ENCODE measurements around the gene SOX11. TPM values are rescaled to one million over a fixed set of nuclear protein-coding genes. Genes with fewer than 3 reads are reported as not detected.
"Not testable (repeated sequence)": the region's sequence is repeated elsewhere in the genome, so short reads cannot be mapped to it uniquely, and the experiment has no call there.

SOX11 gene
- total and polyA plus RNA-seq, 5 donors from 2014 or later = not detected

- Histone ChIP-seq H3K27me3 (ENCODE audit: control insufficient read depth, insufficient read depth, low read length) (no peaks in the 10 kb centered on the region), H3K4me3 (ENCODE audit: low read depth, low read length) (no peak overlapping the region), H3K27ac (ENCODE audit: insufficient read depth, low read length, poor library complexity, severe bottlenecking) (no peak overlapping the region), H3K9me3 (ENCODE audit: control insufficient read depth in 2 of 2, low read length in 2 of 2) (no peaks in the 10 kb centered on the region), H3K36me3 (ENCODE audit: control insufficient read depth, insufficient read depth, low read length) (no peaks in the 10 kb centered on the region), H3K4me1 (ENCODE audit: control insufficient read depth, insufficient read depth, low read length, poor library complexity, severe bottlenecking) (no peaks in the 10 kb centered on the region)
- no peak for ATAC-seq (ENCODE audit: low read depth in 2 of 2)
- no peaks in the 10 kb centered on the region for H3K36me3 Mint-ChIP-seq
- H3K4me1 Mint-ChIP-seq = no peaks in the 10 kb centered on the region
- no peaks in the 10 kb centered on the region for H3K27me3 Mint-ChIP-seq
- H3K4me3 Mint-ChIP-seq = no peak overlapping the region
- H3K9me3 Mint-ChIP-seq = peaks cover 0 to 9% (median 0%) of the 10 kb centered on the region in 7 donors
- H3K27ac Mint-ChIP-seq = no peak overlapping the region
- DNase-seq = no peak
Observed at GRCh38 chr2:5666798-5667197, 25.4 kb upstream of the SOX11 start.

- not testable (repeated sequence) for H3K27ac Mint-ChIP-seq; ATAC-seq (ENCODE audit: low read depth in 2 of 2); H3K36me3 ChIP-seq (ENCODE audit: control insufficient read depth, insufficient read depth, low read length); H3K27ac ChIP-seq (ENCODE audit: insufficient read depth, low read length, poor library complexity, severe bottlenecking); H3K4me3 ChIP-seq (ENCODE audit: low read depth, low read length); H3K27me3 Mint-ChIP-seq; H3K27me3 ChIP-seq (ENCODE audit: control insufficient read depth, insufficient read depth, low read length); H3K4me1 Mint-ChIP-seq; H3K4me1 ChIP-seq (ENCODE audit: control insufficient read depth, insufficient read depth, low read length, poor library complexity, severe bottlenecking); H3K9me3 ChIP-seq (ENCODE audit: control insufficient read depth in 2 of 2, low read length in 2 of 2); H3K36me3 Mint-ChIP-seq; DNase-seq; H3K4me3 Mint-ChIP-seq; H3K9me3 Mint-ChIP-seq
Observed at GRCh38 chr2:5667655-5668054, 24.5 kb upstream of the SOX11 start.

GRCh38 chr2:5668682-5669250 lies 23.4 kb upstream of the SOX11 start:
- H3K9me3 Mint-ChIP-seq = peaks cover 0 to 5% (median 0%) of the 10 kb centered on the region in 7 donors
- Histone ChIP-seq H3K36me3 (ENCODE audit: control insufficient read depth, insufficient read depth, low read length) (no peaks in the 10 kb centered on the region), H3K9me3 (ENCODE audit: control insufficient read depth in 2 of 2, low read length in 2 of 2) (no peaks in the 10 kb centered on the region), H3K4me1 (ENCODE audit: control insufficient read depth, insufficient read depth, low read length, poor library complexity, severe bottlenecking) (no peaks in the 10 kb centered on the region), H3K27me3 (ENCODE audit: control insufficient read depth, insufficient read depth, low read length) (no peaks in the 10 kb centered on the region), H3K27ac (ENCODE audit: insufficient read depth, low read length, poor library complexity, severe bottlenecking) (no peak overlapping the region), H3K4me3 (ENCODE audit: low read depth, low read length) (no peak overlapping the region)
- H3K27me3 Mint-ChIP-seq = no peaks in the 10 kb centered on the region
- H3K27ac Mint-ChIP-seq = no peak overlapping the region
- H3K4me3 Mint-ChIP-seq = no peak overlapping the region
- ATAC-seq (ENCODE audit: low read depth in 2 of 2) (no peak), DNase-seq (no peak)
- H3K36me3 Mint-ChIP-seq = no peaks in the 10 kb centered on the region
- no peaks in the 10 kb centered on the region for H3K4me1 Mint-ChIP-seq

DNA sequence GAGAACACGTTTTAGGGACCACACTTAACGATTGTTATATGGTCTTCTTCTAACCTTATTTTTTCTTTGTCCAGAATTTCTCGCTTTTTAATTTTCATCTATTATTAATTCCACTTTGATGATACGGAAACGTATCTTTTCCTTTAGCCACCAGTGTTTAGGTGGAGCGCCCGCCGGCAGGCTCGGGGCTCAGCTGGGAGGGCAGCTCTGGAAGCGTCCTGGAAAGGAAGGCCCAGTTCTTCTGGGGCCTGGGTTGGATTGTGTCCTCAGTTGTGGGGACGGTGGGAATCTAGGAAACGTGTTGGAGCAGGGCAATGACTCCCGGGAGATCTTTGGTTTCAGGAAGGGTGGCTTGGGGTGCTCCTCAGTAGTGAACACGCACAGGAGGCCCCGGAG lies 19.4 kb upstream of the SOX11 start:
- peaks cover 0 to 11% (median 4%) of the 10 kb centered on the region in 7 donors for H3K9me3 Mint-ChIP-seq
- H3K27me3 ChIP-seq (ENCODE audit: control insufficient read depth, insufficient read depth, low read length) = no peaks in the 10 kb centered on the region
- H3K27me3 Mint-ChIP-seq = peaks cover 7% of the 10 kb centered on the region
- no peaks in the 10 kb centered on the region for H3K4me1 Mint-ChIP-seq
- H3K4me1 ChIP-seq (ENCODE audit: control insufficient read depth, insufficient read depth, low read length, poor library complexity, severe bottlenecking) = no peaks in the 10 kb centered on the region
- no peak overlapping the region for H3K4me3 ChIP-seq (ENCODE audit: low read depth, low read length)
- no peak overlapping the region for H3K4me3 Mint-ChIP-seq
- no peaks in the 10 kb centered on the region for H3K9me3 ChIP-seq (ENCODE audit: control insufficient read depth in 2 of 2, low read length in 2 of 2)
- no peak overlapping the region for H3K27ac Mint-ChIP-seq
- H3K27ac ChIP-seq (ENCODE audit: insufficient read depth, low read length, poor library complexity, severe bottlenecking) = no peak overlapping the region
- ATAC-seq (ENCODE audit: low read depth in 2 of 2) = no peak
- DNase-seq = no peak
- no peaks in the 10 kb centered on the region for H3K36me3 Mint-ChIP-seq
- H3K36me3 ChIP-seq (ENCODE audit: control insufficient read depth, insufficient read depth, low read length) = no peaks in the 10 kb centered on the region

- no peaks in the 10 kb centered on the region for H3K9me3 ChIP-seq (ENCODE audit: control insufficient read depth in 2 of 2, low read length in 2 of 2)
Observed at GRCh38 chr2:5673145-5674025, 18.8 kb upstream of the SOX11 start.

GRCh38 chr2:5674026-5674340 lies 18.2 kb upstream of the SOX11 start:
- no peaks in the 10 kb centered on the region for H3K36me3 Mint-ChIP-seq
- ATAC-seq (ENCODE audit: low read depth in 2 of 2) (no peak), DNase-seq (no peak)
- Histone ChIP-seq H3K27ac (ENCODE audit: insufficient read depth, low read length, poor library complexity, severe bottlenecking) (no peak overlapping the region), H3K27me3 (ENCODE audit: control insufficient read depth, insufficient read depth, low read length) (no peaks in the 10 kb centered on the region), H3K4me3 (ENCODE audit: low read depth, low read length) (no peak overlapping the region), H3K4me1 (ENCODE audit: control insufficient read depth, insufficient read depth, low read length, poor library complexity, severe bottlenecking) (no peaks in the 10 kb centered on the region), H3K9me3 (ENCODE audit: control insufficient read depth in 2 of 2, low read length in 2 of 2) (no peaks in the 10 kb centered on the region), H3K36me3 (ENCODE audit: control insufficient read depth, insufficient read depth, low read length) (no peaks in the 10 kb centered on the region)
- no peak overlapping the region for H3K27ac Mint-ChIP-seq
- no peaks in the 10 kb centered on the region for H3K4me1 Mint-ChIP-seq
- peaks cover 7% of the 10 kb centered on the region for H3K27me3 Mint-ChIP-seq
- H3K4me3 Mint-ChIP-seq = no peak overlapping the region
- peaks cover 0 to 11% (median 4%) of the 10 kb centered on the region in 7 donors for H3K9me3 Mint-ChIP-seq

More at GRCh38 chr2:5673145-5674025, 18.8 kb upstream of the SOX11 start:
- no peak overlapping the region for H3K27ac Mint-ChIP-seq
- peaks cover 7% of the 10 kb centered on the region for H3K27me3 Mint-ChIP-seq
- H3K27me3 ChIP-seq (ENCODE audit: control insufficient read depth, insufficient read depth, low read length) = no peaks in the 10 kb centered on the region
- H3K4me1 ChIP-seq (ENCODE audit: control insufficient read depth, insufficient read depth, low read length, poor library complexity, severe bottlenecking) = no peaks in the 10 kb centered on the region
- no peaks in the 10 kb centered on the region for H3K36me3 ChIP-seq (ENCODE audit: control insufficient read depth, insufficient read depth, low read length)
- no peak overlapping the region for H3K4me3 ChIP-seq (ENCODE audit: low read depth, low read length)
- H3K4me1 Mint-ChIP-seq = no peaks in the 10 kb centered on the region
- ATAC-seq (ENCODE audit: low read depth in 2 of 2) = no peak
- H3K36me3 Mint-ChIP-seq = no peaks in the 10 kb centered on the region
- no peak overlapping the region for H3K27ac ChIP-seq (ENCODE audit: insufficient read depth, low read length, poor library complexity, severe bottlenecking)
- peaks cover 0 to 11% (median 4%) of the 10 kb centered on the region in 7 donors for H3K9me3 Mint-ChIP-seq
- no peak for DNase-seq
- no peak overlapping the region for H3K4me3 Mint-ChIP-seq

DNA sequence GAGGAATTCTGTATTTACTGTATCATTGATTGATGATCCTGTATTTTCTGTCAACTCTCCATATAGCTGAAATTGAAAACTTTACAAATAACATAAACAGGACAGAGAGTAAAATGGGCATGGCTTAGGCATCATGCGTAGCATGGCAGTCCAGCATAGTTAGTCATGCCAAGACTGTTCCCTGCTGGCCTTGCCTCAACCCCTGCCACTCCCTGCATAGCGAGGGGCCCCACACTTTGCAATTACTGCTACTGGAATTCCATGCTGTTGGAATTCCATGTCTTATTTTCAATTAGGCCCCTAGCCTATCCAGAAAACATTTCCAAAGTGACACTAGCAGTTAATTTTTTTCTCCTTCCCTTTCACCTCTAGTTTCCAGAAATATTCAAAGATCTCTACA lies 15.1 kb upstream of the SOX11 start:
- ATAC-seq (ENCODE audit: low read depth in 2 of 2) (no peak), DNase-seq (no peak)
- no peaks in the 10 kb centered on the region for H3K36me3 Mint-ChIP-seq
- Histone ChIP-seq H3K4me1 (ENCODE audit: control insufficient read depth, insufficient read depth, low read length, poor library complexity, severe bottlenecking) (no peaks in the 10 kb centered on the region), H3K27ac (ENCODE audit: insufficient read depth, low read length, poor library complexity, severe bottlenecking) (no peak overlapping the region), H3K4me3 (ENCODE audit: low read depth, low read length) (no peak overlapping the region), H3K36me3 (ENCODE audit: control insufficient read depth, insufficient read depth, low read length) (no peaks in the 10 kb centered on the region), H3K27me3 (ENCODE audit: control insufficient read depth, insufficient read depth, low read length) (no peaks in the 10 kb centered on the region), H3K9me3 (ENCODE audit: control insufficient read depth in 2 of 2, low read length in 2 of 2) (no peaks in the 10 kb centered on the region)
- no peaks in the 10 kb centered on the region for H3K4me1 Mint-ChIP-seq
- peaks cover 0 to 19% (median 10%) of the 10 kb centered on the region in 7 donors for H3K9me3 Mint-ChIP-seq
- no peak overlapping the region for H3K4me3 Mint-ChIP-seq
- H3K27ac Mint-ChIP-seq = no peak overlapping the region
- H3K27me3 Mint-ChIP-seq = peaks cover 7% of the 10 kb centered on the region

GRCh38 chr2:5683471-5683870 lies 8.7 kb upstream of the SOX11 start:
- Histone ChIP-seq H3K36me3 (ENCODE audit: control insufficient read depth, insufficient read depth, low read length) (no peaks in the 10 kb centered on the region), H3K4me1 (ENCODE audit: control insufficient read depth, insufficient read depth, low read length, poor library complexity, severe bottlenecking) (no peaks in the 10 kb centered on the region), H3K9me3 (ENCODE audit: control insufficient read depth in 2 of 2, low read length in 2 of 2) (no peaks in the 10 kb centered on the region), H3K4me3 (ENCODE audit: low read depth, low read length) (no peak overlapping the region), H3K27me3 (ENCODE audit: control insufficient read depth, insufficient read depth, low read length) (no peaks in the 10 kb centered on the region), H3K27ac (ENCODE audit: insufficient read depth, low read length, poor library complexity, severe bottlenecking) (no peak overlapping the region)
- no peaks in the 10 kb centered on the region for H3K36me3 Mint-ChIP-seq
- H3K27ac Mint-ChIP-seq = no peak overlapping the region
- H3K4me1 Mint-ChIP-seq = no peaks in the 10 kb centered on the region
- H3K27me3 Mint-ChIP-seq = no peaks in the 10 kb centered on the region
- ATAC-seq (ENCODE audit: low read depth in 2 of 2) = no peak
- no peak overlapping the region for H3K4me3 Mint-ChIP-seq
- peaks cover 0 to 20% (median 7%) of the 10 kb centered on the region in 7 donors for H3K9me3 Mint-ChIP-seq
- no peak for DNase-seq

All from CD4-positive, CD25-positive, alpha-beta regulatory T cell (primary cell).